ENCODE data around the gene PGGHG.
A peak's percentile ranks its signal among the peaks of the same experiment; 100 is the strongest.
"Not testable (repeated sequence)": the region's sequence is repeated elsewhere in the genome, so short reads cannot be mapped to it uniquely, and the experiment has no call there.

Gene PGGHG

DNA sequence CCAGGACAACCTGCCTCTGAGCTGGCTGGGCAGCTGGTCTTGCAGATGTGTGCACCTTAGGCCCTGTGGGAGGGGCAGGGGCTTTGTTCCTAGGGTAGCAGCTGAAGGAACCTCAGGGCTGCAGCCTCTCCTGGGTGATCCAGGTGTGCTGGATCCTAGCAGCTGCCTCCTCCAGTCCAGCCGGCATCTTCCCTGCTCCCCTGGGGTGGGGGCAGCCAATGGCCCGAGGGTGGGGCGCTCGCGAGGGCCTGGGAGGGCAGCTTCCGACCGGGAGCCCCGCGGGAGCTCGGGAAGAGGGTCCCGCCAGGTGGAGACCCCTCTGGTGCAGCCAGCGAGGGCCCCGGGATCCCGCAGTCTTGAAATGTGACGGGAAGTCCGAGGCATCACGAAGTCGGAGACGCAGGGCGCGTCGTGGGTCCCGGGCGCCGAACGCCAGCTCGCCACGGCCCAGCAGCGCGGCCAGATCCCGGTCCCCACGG is 26.6 kb downstream of the PGGHG start:
- Histone ChIP-seq H3K4me1 (no peaks in the 10 kb centered on the region), H3K27ac (peak overlapping the region; percentile 49), H3K36me3 (ENCODE audit: control insufficient read depth, insufficient read depth, low read length) (no peaks in the 10 kb centered on the region), H2AFZ (no peak overlapping the region), H3K27me3 (ENCODE audit: control insufficient read depth, insufficient read depth, low read length) (no peaks in the 10 kb centered on the region), H3K4me3 (ENCODE audit: low read depth, low read length) (peak overlapping the region; percentile 23), H3K79me2 (peaks cover 2% of the 10 kb centered on the region), H3K9me3 (ENCODE audit: control insufficient read depth, low read length) (no peaks in the 10 kb centered on the region), H3K9ac (no peak overlapping the region), H3K4me2 (ENCODE audit: low read length) (peak overlapping the region; percentile 38)
- TF ChIP-seq, protein P1, sequence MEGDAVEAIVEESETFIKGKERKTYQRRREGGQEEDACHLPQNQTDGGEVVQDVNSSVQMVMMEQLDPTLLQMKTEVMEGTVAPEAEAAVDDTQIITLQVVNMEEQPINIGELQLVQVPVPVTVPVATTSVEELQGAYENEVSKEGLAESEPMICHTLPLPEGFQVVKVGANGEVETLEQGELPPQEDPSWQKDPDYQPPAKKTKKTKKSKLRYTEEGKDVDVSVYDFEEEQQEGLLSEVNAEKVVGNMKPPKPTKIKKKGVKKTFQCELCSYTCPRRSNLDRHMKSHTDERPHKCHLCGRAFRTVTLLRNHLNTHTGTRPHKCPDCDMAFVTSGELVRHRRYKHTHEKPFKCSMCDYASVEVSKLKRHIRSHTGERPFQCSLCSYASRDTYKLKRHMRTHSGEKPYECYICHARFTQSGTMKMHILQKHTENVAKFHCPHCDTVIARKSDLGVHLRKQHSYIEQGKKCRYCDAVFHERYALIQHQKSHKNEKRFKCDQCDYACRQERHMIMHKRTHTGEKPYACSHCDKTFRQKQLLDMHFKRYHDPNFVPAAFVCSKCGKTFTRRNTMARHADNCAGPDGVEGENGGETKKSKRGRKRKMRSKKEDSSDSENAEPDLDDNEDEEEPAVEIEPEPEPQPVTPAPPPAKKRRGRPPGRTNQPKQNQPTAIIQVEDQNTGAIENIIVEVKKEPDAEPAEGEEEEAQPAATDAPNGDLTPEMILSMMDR (IDR thresholded peaks at IDR 0.05) = no peak

DNA sequence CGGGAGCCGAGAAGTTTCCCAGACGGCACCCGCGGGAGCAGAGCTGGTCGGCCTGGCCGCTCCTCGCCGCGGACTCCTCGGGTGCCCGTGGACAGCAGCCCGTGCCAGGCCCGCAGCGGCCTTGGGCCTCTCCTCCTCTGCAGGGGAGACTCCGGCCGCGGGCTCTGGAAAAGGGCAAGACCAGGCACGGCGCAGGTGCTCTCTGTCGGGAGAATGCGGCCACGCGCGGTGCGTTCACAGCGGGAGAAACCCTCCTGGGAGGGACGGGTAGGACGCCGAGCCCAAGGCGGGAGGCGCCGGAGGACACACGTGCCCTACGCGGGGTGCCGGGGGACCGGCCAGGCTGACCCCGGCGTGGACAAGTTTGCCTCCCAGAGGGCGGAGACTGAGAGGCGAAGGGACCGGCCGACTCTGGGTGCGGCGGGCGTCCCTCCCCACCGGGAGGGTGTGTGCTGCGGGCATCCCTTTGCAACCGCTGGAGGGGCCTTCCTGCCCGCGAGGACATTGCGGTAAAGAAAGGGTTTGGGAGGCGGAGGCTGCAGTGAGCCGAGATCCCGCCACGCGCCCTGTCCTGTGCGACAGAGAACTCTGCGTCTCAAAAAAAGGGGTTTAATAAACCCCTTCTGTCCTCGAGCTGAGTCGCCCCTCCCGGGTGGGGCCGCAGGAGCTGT is 27.2 kb downstream of the PGGHG start:
- no peak overlapping the region for H2AFZ ChIP-seq
- no peaks in the 10 kb centered on the region for H3K9me3 ChIP-seq (ENCODE audit: control insufficient read depth, low read length)
- H3K9ac ChIP-seq = no peak overlapping the region
- H3K4me3 ChIP-seq (ENCODE audit: low read depth, low read length) = peak overlapping the region; percentile 22
- H3K79me2 ChIP-seq = peaks cover 2% of the 10 kb centered on the region
- H3K27ac ChIP-seq = peak overlapping the region; percentile 49
- TF ChIP-seq, protein P1 (IDR thresholded peaks at IDR 0.05) = no peak
- no peaks in the 10 kb centered on the region for H3K36me3 ChIP-seq (ENCODE audit: control insufficient read depth, insufficient read depth, low read length)
- no peaks in the 10 kb centered on the region for H3K4me1 ChIP-seq
- H3K4me2 ChIP-seq (ENCODE audit: low read length) = peak overlapping the region; percentile 38
- no peaks in the 10 kb centered on the region for H3K27me3 ChIP-seq (ENCODE audit: control insufficient read depth, insufficient read depth, low read length)

DNA sequence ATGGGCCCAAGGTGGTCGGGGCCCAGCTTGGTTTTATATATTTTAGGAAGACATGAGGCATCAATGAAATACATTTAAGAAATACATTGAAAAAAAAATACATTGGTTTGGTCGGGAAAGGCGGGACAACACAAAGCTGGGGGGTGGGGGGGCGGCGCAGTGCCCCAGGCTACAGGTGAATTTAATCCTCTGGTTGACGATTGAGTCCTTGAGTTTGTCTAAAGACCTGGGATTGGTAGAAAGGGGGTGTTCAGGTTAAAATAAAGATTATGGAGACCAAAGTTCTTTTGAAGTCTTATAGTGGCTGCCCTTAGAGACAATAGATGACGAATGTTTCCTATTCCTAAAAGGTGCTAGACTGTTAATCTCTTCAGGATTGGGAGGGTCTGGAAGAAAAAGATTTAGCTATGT is 28.0 kb downstream of the PGGHG start:
- TF ChIP-seq, protein P1 (IDR thresholded peaks at IDR 0.05) = no peak
- Histone ChIP-seq H3K79me2 (peaks cover 2% of the 10 kb centered on the region), H3K9me3 (ENCODE audit: control insufficient read depth, low read length) (no peaks in the 10 kb centered on the region), H2AFZ (no peak overlapping the region), H3K27ac (peak overlapping the region; percentile 49), H3K27me3 (ENCODE audit: control insufficient read depth, insufficient read depth, low read length) (no peaks in the 10 kb centered on the region), H3K9ac (no peak overlapping the region), H3K4me1 (no peaks in the 10 kb centered on the region), H3K36me3 (ENCODE audit: control insufficient read depth, insufficient read depth, low read length) (no peaks in the 10 kb centered on the region), H3K4me3 (ENCODE audit: low read depth, low read length) (no peak overlapping the region), H3K4me2 (ENCODE audit: low read length) (no peak overlapping the region)

DNA sequence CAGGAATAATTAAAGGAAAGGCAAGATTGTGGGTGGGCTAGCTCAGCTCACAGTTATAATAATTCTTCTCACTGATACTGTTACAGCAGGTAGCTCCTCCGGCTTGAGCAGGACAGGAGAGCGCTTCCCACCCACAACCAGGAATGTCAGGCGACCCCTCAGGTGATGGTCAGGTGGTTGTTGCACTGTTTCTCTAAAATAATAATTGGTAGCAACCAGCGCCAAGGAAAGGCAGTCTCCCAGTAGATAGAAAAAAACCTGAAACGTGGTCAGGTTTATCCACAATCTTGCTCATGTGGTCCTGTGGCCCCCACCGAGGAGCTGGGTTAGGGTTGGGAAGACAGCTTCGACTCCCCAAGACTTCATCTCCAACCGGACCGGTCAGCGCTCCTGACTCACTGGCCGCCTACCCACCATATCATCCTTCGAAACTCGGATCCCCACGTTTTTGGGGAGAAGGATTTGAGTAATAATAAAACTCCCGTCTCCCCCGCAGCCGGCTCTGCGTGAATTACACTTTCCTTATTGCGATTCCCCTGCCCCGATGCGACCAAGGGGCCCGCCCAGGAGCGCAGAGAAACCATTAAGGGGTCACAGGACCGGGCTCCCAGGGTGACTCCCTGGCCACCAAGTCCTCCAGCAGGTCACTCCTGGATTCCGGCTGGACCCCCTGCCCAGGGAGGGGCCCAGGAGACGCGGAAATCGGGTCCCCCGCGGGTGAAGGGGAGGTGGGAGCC is 28.9 kb downstream of the PGGHG start:
- H3K27ac ChIP-seq = peak overlapping the region; percentile 49
- H3K4me1 ChIP-seq; H3K9me3 ChIP-seq (ENCODE audit: control insufficient read depth, low read length); H3K27me3 ChIP-seq (ENCODE audit: control insufficient read depth, insufficient read depth, low read length); H3K4me2 ChIP-seq (ENCODE audit: low read length); H3K36me3 ChIP-seq (ENCODE audit: control insufficient read depth, insufficient read depth, low read length); H3K79me2 ChIP-seq; H3K9ac ChIP-seq; H2AFZ ChIP-seq: not testable (repeated sequence)
- peak overlapping the region; percentile 16 for H3K4me3 ChIP-seq (ENCODE audit: low read depth, low read length)

DNA sequence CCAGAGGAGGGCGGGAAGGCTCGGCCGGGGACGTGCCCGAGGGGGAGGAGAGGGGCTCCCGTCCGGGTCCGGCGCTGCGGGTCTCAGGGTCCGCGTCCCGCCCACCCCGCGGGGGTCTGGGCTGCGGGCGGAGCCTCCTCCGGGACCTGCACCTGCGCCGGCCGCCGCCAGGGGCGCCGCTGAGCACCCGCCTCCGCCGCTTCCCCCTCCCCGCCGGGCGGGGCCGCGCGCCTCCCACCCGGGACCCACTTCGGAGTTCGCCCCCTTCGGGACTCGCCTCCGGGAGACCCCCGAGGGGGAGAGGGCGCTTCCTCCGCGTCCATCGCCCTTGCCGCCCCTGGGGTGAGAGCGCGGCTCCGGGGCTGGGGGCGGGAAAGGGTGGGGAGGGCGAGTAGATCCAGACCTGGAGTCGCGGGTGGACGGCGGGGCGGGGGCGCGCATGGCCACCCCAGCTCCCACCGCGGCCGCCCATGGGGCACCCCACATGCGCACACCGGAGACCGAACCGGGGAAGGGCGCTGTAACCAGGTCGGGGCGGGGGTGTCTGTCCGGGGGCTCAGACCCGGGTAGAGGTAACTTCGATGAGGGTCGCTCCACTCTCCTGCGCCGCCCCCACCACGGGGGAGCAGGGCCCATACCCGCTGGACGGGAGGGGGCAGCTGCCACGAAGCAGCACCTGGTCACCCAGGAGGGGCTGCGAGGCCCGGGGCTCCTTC is 29.6 kb downstream of the PGGHG start:
- H3K36me3 ChIP-seq (ENCODE audit: control insufficient read depth, insufficient read depth, low read length); H3K27me3 ChIP-seq (ENCODE audit: control insufficient read depth, insufficient read depth, low read length); H3K4me2 ChIP-seq (ENCODE audit: low read length); H3K4me3 ChIP-seq (ENCODE audit: low read depth, low read length); H3K79me2 ChIP-seq; H3K4me1 ChIP-seq; H3K9me3 ChIP-seq (ENCODE audit: control insufficient read depth, low read length): not testable (repeated sequence)
- Histone ChIP-seq H2AFZ (peak overlapping the region; percentile 33), H3K9ac (peak overlapping the region; percentile 46), H3K27ac (peak overlapping the region; percentile 99)

DNA sequence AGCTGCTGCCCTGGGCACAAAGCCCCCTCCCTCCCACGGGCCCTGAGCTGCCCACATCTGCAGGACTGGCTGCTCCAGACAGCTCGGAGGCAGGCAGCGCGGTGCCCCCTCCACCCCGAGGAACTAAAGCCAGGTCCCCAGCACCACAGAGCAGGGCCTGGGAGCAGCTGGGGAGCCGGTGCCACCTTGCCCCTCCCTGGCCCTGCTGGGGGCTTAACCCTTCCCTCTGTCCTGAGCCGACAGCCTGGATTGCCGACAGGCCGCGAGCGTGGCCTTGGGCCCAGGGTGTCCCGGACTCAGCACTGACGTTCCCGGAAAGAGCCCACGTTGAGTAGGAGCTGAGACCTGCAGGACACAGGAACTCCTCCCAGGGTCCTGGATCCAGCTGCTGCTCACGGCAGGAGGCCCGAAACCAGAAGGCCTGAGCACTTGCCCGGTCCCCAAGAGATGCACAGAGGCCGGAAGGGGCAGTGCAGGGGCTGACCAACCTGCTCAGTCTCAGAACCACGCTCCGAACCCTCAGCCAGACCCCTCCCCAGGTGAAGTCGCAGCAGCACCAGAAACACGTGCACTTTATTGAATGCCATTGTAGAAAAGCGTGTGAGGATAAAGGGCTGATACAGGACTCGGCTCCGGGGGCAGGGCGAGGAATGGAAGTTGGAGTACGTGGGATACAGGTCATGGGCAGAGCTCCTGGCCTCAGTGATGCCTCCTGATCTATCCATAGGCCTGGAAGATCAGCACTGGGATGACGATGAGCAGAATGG is 30.4 kb downstream of the PGGHG start:
- not testable (repeated sequence) for H3K79me2 ChIP-seq; H3K9me3 ChIP-seq (ENCODE audit: control insufficient read depth, low read length); H3K27me3 ChIP-seq (ENCODE audit: control insufficient read depth, insufficient read depth, low read length); H3K36me3 ChIP-seq (ENCODE audit: control insufficient read depth, insufficient read depth, low read length); H3K4me1 ChIP-seq
- H3K9ac ChIP-seq = peak overlapping the region; percentile 46
- peak overlapping the region; percentile 71 for H3K4me2 ChIP-seq (ENCODE audit: low read length)
- peak overlapping the region; percentile 99 for H3K27ac ChIP-seq
- peak overlapping the region; percentile 33 for H2AFZ ChIP-seq
- peak overlapping the region; percentile 53 for H3K4me3 ChIP-seq (ENCODE audit: low read depth, low read length)

DNA sequence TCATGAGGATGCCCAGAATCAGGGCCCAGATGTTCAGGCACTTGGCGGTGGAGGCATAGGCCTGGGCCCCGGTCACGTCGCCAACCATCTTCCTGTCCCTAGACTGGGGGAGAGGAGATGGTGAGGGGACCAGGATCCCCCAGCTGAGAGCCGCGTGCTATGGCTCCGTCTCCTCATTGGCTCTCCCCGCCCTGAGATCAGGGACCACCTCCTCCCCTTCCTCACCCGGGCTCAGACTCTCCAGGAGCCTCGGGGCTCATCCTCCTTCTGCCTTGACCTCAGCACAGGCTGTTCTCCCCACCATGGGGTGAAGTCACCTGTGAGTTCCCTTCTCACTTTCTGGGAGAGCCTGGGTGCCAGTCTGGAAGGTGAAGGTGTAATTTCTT is 31.0 kb downstream of the PGGHG start:
- H3K36me3 ChIP-seq (ENCODE audit: control insufficient read depth, insufficient read depth, low read length); H3K27me3 ChIP-seq (ENCODE audit: control insufficient read depth, insufficient read depth, low read length); H3K79me2 ChIP-seq; H3K4me1 ChIP-seq; H3K9me3 ChIP-seq (ENCODE audit: control insufficient read depth, low read length); H2AFZ ChIP-seq: not testable (repeated sequence)
- Histone ChIP-seq H3K4me2 (ENCODE audit: low read length) (peak overlapping the region; percentile 71), H3K27ac (peak overlapping the region; percentile 99), H3K4me3 (ENCODE audit: low read depth, low read length) (peak overlapping the region; percentile 53), H3K9ac (peak overlapping the region; percentile 37)

Data from parathyroid adenoma (tissue), 2 donors.